Measurements from ENCODE around the gene RALGPS1. TPM values are rescaled to one million over a fixed set of nuclear protein-coding genes. Genes with fewer than 3 reads are reported as not detected.

RALGPS1 gene
- polyA plus RNA-seq, 1 of the 3 experiments (the other 2 are of a cell fraction) = 3.9 TPM

- H3K9ac ChIP-seq = no peak overlapping the region
- no peaks in the 10 kb centered on the region for H3K9me2 ChIP-seq
- H3F3A ChIP-seq (replicated peaks; ENCODE audit: insufficient read depth) = peaks cover 4% of the 10 kb centered on the region
- no peaks in the 10 kb centered on the region for H4K20me1 ChIP-seq (ENCODE audit: insufficient read depth)
- no peak overlapping the region for H3K4me3 ChIP-seq (ENCODE audit: low read depth in 2 of 2, low read length in 1 of 2)
- H3K9me3 ChIP-seq = no peaks in the 10 kb centered on the region
- peaks cover 0 to 18% of the 10 kb centered on the region in 2 experiments; a peak in 2 of 4 replicates for H3K4me1 ChIP-seq (ENCODE audit: control insufficient read depth in 1 of 2, insufficient read depth in 2 of 2, low read depth in 1 of 2, low read length in 1 of 2)
- no peaks in the 10 kb centered on the region for H3K36me3 ChIP-seq (replicated peaks in 1 of 2; ENCODE audit: control insufficient read depth in 1 of 2, insufficient read depth in 2 of 2, low read length in 1 of 2)
- H3K27me3 ChIP-seq (ENCODE audit: insufficient read depth) = no peaks in the 10 kb centered on the region
- H3K4me2 ChIP-seq = no peak overlapping the region
- H3K79me2 ChIP-seq (ENCODE audit: insufficient read depth) = no peaks in the 10 kb centered on the region
- H3K27ac ChIP-seq (ENCODE audit: low read depth in 2 of 2, low read length in 1 of 2) = no peak overlapping the region
- ChIA-PET POLR2A (no interaction called here), CTCF (interaction anchor here (1.2 to 4.0 kb wide), 3 partner anchors 15 to 240 kb away, joined by 4 to 19 read pairs (median 11); no protein-coding TSS in a partner anchor)
- no peak for TF ChIP-seq RAD21 (IDR thresholded peaks at IDR 0.05; ENCODE audit: low read length)
- no peak for TF ChIP-seq POLR2AphosphoS5 (IDR thresholded peaks at IDR 0.05; ENCODE audit: low read depth, low read length)
- no peak for TF ChIP-seq EP300 (IDR thresholded peaks at IDR 0.05; ENCODE audit: borderline replicate concordance in 1 of 2, low read depth in 1 of 2, low read length in 1 of 2)
- TF ChIP-seq RCOR1 (IDR thresholded peaks at IDR 0.05; ENCODE audit: low read length) = no peak
- TF ChIP-seq, protein P1, sequence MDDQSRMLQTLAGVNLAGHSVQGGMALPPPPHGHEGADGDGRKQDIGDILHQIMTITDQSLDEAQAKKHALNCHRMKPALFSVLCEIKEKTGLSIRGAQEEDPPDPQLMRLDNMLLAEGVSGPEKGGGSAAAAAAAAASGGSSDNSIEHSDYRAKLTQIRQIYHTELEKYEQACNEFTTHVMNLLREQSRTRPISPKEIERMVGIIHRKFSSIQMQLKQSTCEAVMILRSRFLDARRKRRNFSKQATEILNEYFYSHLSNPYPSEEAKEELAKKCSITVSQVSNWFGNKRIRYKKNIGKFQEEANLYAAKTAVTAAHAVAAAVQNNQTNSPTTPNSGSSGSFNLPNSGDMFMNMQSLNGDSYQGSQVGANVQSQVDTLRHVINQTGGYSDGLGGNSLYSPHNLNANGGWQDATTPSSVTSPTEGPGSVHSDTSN (IDR thresholded peaks at IDR 0.05) = no peak
- no peak for TF ChIP-seq GATA2 (CRISPR knock-in tag; IDR thresholded peaks at IDR 0.05)
- TF ChIP-seq TAF1 (IDR thresholded peaks at IDR 0.05; ENCODE audit: borderline replicate concordance, low read depth, low read length) = no peak
- TF ChIP-seq EZH2phosphoT487 (IDR thresholded peaks at IDR 0.05; ENCODE audit: borderline replicate concordance, low read depth) = no peak
- no peak for TF ChIP-seq CHD2 (IDR thresholded peaks at IDR 0.05; ENCODE audit: low read length, partially characterized antibody)
- no peak for TF ChIP-seq FOXJ3 (CRISPR knock-in tag; IDR thresholded peaks at IDR 0.05)
- TF ChIP-seq, protein P2, sequence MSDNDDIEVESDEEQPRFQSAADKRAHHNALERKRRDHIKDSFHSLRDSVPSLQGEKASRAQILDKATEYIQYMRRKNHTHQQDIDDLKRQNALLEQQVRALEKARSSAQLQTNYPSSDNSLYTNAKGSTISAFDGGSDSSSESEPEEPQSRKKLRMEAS (IDR thresholded peaks at IDR 0.05; ENCODE audit: low read depth) = no peak
- no peak for TF ChIP-seq MXI1 (IDR thresholded peaks at IDR 0.05; ENCODE audit: low read depth, low read length)
- no peak for TF ChIP-seq RXRA (IDR thresholded peaks at IDR 0.05; ENCODE audit: borderline replicate concordance, low read depth)
- TF ChIP-seq JUND (IDR thresholded peaks at IDR 0.05) = no peak
- TF ChIP-seq FOXM1 (IDR thresholded peaks at IDR 0.05; ENCODE audit: low read depth) = no peak
- TF ChIP-seq NRF1 (IDR thresholded peaks at IDR 0.05; ENCODE audit: low read depth, low read length) = no peak
- no peak overlapping the region for H2AFZ ChIP-seq (ENCODE audit: low read depth)
- DNase-seq = no peak
- WGBS (ENCODE audit: low lambda C conversion rate) = 94% methylated on average over 9 of the region's 14 CpGs
Observed at GRCh38 chr9:127180457-127181314, 266.1 kb downstream of the RALGPS1 start.

- peaks cover 2 to 23% of the 10 kb centered on the region in 2 experiments; a peak in 2 of 4 replicates for H3K4me1 ChIP-seq (ENCODE audit: control insufficient read depth in 1 of 2, insufficient read depth in 2 of 2, low read depth in 1 of 2, low read length in 1 of 2)
- 96% methylated on average over 3 of the region's 3 CpGs for WGBS (ENCODE audit: low lambda C conversion rate)
Observed at GRCh38 chr9:127181315-127181580, 266.7 kb downstream of the RALGPS1 start.

More at GRCh38 chr9:127181315-127181580, 266.7 kb downstream of the RALGPS1 start:
- POLR2A ChIA-PET = no interaction called here
- CTCF ChIA-PET = interaction anchor here (4.0 kb wide), 1 partner anchor 18 kb away, joined by 19 read pairs; no protein-coding TSS in a partner anchor
- no peaks in the 10 kb centered on the region for H3K9me3 ChIP-seq
- H3K4me2 ChIP-seq = no peak overlapping the region
- no peak overlapping the region for H2AFZ ChIP-seq (ENCODE audit: low read depth)
- no peak overlapping the region for H3K9ac ChIP-seq
- no peaks in the 10 kb centered on the region for H3K36me3 ChIP-seq (replicated peaks in 1 of 2; ENCODE audit: control insufficient read depth in 1 of 2, insufficient read depth in 2 of 2, low read length in 1 of 2)
- H3K4me3 ChIP-seq (ENCODE audit: low read depth in 2 of 2, low read length in 1 of 2) = no peak overlapping the region
- TF ChIP-seq TEAD4 (IDR thresholded peaks at IDR 0.05; ENCODE audit: borderline replicate concordance, insufficient read depth) = no peak
- TF ChIP-seq NFIC (IDR thresholded peaks at IDR 0.05; ENCODE audit: borderline replicate concordance) = no peak
- TF ChIP-seq, protein P3, sequence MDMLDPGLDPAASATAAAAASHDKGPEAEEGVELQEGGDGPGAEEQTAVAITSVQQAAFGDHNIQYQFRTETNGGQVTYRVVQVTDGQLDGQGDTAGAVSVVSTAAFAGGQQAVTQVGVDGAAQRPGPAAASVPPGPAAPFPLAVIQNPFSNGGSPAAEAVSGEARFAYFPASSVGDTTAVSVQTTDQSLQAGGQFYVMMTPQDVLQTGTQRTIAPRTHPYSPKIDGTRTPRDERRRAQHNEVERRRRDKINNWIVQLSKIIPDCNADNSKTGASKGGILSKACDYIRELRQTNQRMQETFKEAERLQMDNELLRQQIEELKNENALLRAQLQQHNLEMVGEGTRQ (IDR thresholded peaks at IDR 0.05; ENCODE audit: borderline replicate concordance, low read depth, low read length) = no peak
- TF ChIP-seq IRF3 (IDR thresholded peaks at IDR 0.05; ENCODE audit: low read depth, low read length) = no peak
- no peak for TF ChIP-seq YY1 (IDR thresholded peaks at IDR 0.05; ENCODE audit: low read depth)
- H3K79me2 ChIP-seq (ENCODE audit: insufficient read depth) = no peaks in the 10 kb centered on the region
- H3K27me3 ChIP-seq (ENCODE audit: insufficient read depth) = no peaks in the 10 kb centered on the region
- H3F3A ChIP-seq (replicated peaks; ENCODE audit: insufficient read depth) = peaks cover 7% of the 10 kb centered on the region
- no peak for DNase-seq
- H3K9me2 ChIP-seq = no peaks in the 10 kb centered on the region
- H4K20me1 ChIP-seq (ENCODE audit: insufficient read depth) = no peaks in the 10 kb centered on the region
- no peak overlapping the region for H3K27ac ChIP-seq (ENCODE audit: low read depth in 2 of 2, low read length in 1 of 2)
